ENCODE data around the gene SPATA32. TPM values are rescaled to one million over a fixed set of nuclear protein-coding genes. Genes with fewer than 3 reads are reported as not detected.

Gene SPATA32
- polyA plus RNA-seq, 3 donors from 2014 or later: 0.16 TPM; not detected in 2

DNA sequence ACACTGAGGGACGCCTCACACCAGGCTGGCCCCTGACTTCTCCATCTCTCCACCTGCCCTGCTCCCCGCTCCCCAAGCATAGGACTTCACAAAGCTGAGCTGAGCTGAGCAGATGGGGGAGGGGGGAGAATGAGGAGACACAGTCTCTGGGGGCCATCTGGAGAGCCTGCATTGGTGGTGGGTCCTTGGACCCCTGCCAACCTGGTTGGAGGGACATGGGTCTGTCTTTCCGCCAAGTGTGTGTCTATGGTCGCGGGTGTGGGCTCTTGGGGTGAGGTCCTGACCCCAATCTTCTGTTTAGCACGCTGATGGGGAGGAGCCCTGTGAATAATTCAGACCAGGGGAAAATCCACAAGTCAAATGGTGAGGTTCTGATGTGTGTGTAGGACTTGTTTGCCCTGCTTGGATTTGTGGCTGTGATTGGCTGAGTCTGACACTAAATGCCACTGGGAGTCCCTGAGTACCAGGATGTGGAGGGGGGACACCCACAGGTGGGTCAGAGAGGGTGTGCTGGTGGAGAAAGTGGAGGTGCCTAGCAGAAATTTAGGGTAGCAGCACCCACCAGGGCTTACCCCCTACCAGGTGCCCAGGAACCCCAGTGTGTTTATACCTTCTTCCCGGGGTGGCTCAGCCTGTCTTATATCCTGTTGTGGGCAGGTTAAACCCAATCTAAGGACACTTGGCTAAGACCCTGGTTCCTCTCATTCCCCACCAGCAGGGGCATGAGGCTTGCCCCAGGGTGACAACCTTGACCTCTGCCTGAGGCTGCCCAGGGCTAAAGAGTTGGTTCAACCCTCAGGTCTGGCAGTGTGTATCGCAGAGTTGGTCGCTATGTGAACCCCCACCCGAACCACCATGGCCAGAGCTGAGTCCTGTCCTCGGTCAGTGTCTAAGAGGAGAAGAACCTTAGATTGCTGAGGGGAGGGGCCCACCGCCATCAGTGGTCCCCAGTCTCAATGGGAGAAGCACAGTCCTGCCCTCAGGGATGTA lies 38.1 kb downstream of the SPATA32 start:
- Mint-ChIP-seq H3K27me3 (ENCODE audit: low read depth in 3 of 3) (peaks cover 29 to 59% (median 32%) of the 10 kb centered on the region in 3 donors), H3K9me3 (no peaks in the 10 kb centered on the region), H3K4me3 (peak overlapping the region; percentile 95 to 100 (median 99)), H3K4me1 (peaks cover 80 to 86% of the 10 kb centered on the region in 2 donors), H3K36me3 (peaks cover 2 to 5% (median 3%) of the 10 kb centered on the region in 3 donors), H3K27ac (peak overlapping the region; percentile 98 to 100 (median 99))
- DNase-seq: peak; percentile 69 to 74 (median 73)

DNA sequence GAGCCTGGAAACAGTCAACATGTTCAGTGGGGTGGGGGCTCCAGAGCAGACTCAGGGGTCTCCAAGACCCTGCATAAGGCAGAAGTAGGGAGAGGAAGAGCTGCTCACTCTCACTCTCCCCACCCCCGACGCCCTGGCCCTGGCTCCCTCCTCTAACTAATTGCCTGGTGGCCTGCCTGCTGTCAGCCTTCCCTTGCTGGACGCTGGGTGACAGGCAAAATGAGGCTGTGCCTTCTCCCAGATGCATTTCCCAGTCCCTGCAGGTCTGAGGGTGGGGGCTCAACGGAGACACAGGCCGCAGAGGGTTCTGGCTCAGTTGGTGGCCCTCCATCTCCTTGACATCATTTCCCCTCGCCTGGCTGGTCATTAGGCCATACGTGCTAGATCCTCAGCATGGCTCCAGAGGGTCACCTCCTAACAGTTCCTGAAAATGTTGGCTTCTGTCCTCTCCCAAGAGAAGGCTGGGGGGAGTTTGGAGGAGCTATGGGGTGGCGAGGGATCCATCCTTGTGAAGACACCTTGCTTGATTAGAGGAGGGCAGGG lies 38.8 kb downstream of the SPATA32 start:
- no peak for DNase-seq
- H3K4me3 Mint-ChIP-seq: peak overlapping the region; percentile 95 to 100 (median 99)
- H3K9me3 Mint-ChIP-seq: no peaks in the 10 kb centered on the region
- peak overlapping the region; percentile 98 to 100 (median 99) for H3K27ac Mint-ChIP-seq
- peaks cover 76 to 80% of the 10 kb centered on the region in 2 donors for H3K4me1 Mint-ChIP-seq
- peaks cover 4 to 6% (median 5%) of the 10 kb centered on the region in 3 donors for H3K36me3 Mint-ChIP-seq
- H3K27me3 Mint-ChIP-seq (ENCODE audit: low read depth in 3 of 3): peaks cover 29 to 56% (median 32%) of the 10 kb centered on the region in 3 donors

DNA sequence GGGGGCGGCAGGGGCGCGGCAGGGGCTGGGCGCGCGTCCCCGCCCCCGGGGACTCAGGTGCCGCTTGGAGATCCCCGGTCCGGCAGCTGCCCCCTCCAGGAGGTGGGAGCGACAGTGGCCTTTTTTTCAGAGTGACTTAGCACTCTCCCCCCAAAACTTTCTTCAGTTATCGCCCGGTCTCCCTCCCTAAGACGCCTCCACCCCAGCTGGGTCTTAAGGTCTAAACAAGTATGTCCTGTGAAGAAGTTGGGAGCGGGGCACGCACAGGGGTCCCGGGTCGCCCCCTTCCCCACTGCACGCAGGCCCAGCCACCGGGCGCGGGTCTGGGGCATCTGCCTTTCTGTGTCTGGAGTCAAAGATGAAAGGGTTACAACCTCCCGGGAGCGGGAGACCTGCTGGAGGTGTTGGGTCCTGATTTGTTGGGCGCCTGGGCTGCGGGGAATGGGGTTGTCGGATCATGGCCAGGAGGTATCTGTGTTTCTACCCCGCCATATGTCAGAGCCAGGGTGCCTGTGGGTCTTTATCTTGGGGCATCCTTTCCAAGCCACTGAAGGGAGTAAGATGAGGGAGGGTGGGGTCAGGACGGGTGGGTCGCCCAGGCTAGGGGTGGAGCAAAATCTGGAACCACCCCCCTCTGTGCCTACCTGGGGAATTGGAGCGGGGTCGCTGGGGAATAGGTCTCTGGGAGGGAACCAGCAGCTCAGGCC lies 39.5 kb downstream of the SPATA32 start:
- peak in 2 of 3 donors; percentile 45 to 52 for DNase-seq
- Mint-ChIP-seq H3K36me3 (peaks cover 4 to 6% (median 5%) of the 10 kb centered on the region in 3 donors), H3K4me3 (peak overlapping the region; percentile 95 to 100 (median 99)), H3K27me3 (ENCODE audit: low read depth in 3 of 3) (peaks cover 29 to 54% (median 30%) of the 10 kb centered on the region in 3 donors), H3K27ac (peak overlapping the region; percentile 98 to 100 (median 99)), H3K4me1 (peaks cover 69 to 73% of the 10 kb centered on the region in 2 donors), H3K9me3 (no peaks in the 10 kb centered on the region)

DNA sequence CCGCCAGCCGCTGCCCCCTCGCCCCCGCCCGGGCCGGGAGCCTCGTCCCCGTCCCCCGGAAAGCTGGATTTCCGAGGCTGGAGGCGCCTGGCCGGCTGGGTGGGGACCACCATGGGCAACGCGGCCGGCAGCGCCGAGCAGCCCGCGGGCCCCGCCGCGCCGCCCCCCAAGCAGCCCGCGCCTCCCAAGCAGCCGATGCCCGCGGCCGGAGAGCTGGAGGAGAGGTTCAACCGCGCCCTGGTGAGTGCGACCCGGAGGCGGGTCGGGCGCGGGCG lies 39.9 kb downstream of the SPATA32 start:
- Mint-ChIP-seq H3K4me3 (peak overlapping the region in 3 of 5 donors; percentile 98 to 100 (median 99)), H3K36me3 (peaks cover 4 to 6% (median 5%) of the 10 kb centered on the region in 3 donors), H3K9me3 (no peaks in the 10 kb centered on the region), H3K4me1 (peaks cover 65 to 69% of the 10 kb centered on the region in 2 donors), H3K27ac (peak overlapping the region in 2 of 6 donors; percentile 99 to 100), H3K27me3 (ENCODE audit: low read depth in 3 of 3) (peaks cover 29 to 49% (median 30%) of the 10 kb centered on the region in 3 donors)
- no peak for DNase-seq

DNA sequence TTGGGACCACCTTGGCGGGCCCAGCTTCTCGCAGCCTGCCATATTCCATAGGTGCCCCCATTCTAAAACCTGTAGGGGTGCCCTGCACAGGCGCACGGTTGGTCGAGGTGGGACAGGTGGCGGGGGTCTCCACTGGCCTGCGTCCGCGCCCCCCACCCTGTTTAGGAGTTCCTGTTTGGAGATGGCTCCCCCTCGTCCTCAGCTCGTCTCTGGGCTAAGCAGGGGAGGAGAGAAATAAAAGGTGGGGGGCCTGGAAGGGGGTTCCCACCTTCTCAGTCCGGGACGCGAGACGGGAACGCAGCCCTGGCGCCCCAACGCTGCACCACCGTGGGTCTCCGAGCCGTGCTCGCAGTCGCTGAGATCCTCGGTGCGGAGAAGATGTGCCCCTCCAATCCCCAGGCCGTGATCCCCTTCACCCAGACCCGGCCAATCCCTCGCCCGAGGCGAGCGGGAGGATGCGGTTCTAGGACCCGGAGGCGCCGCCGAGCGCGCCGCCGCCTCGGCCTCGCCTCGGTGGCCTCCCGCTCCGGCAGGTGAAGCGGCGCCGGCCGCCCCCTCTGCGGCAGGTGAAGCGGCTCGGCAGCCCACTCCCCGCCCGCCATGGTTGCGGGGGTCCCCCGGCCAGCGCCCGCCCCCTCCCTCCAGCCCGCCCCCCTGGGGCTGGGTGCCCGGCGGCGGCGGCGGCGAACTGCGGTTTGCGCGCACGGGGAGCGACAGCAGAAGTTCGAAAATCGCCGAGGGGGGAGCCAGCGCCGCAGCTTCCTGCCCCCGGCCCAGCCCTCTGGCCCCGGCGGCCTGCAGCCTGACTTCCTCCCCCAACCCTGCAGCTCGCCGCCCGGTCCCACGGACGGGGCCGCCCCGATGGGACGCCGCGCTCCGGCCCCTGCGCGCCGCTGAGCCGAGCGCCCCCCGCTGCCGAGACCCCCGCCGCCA lies 40.5 kb downstream of the SPATA32 start, which contains the start of gene FMNL1:
TSS of gene FMNL1 (plus strand) at position 805 of the 933 bp plus-strand sequence. CDS start 240 bp downstream, outside the sequence.
- peaks cover 4 to 12% (median 5%) of the 10 kb centered on the region in 3 donors for H3K36me3 Mint-ChIP-seq
- peaks cover 63 to 65% of the 10 kb centered on the region in 2 donors for H3K4me1 Mint-ChIP-seq

DNA sequence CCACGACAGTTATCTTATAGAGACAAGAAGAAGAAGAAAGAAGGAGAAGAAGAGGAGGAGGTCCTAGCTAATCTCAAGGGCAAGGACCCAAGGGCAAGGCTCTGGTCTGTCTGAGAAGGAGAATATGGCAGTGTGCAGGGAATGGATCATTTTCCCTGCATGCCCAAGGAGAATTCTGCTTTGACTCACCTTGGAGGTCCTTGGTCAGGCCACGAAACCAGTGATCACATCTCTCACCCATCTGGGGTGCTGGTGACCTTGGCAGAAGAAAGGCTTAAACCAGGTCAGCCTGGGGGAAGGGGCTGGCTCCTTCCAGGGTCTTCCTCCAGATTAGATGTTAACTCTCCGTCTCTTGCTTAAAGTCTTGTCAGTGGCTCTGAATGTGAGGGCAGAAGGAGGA lies 41.8 kb downstream of the SPATA32 start:
- DNase-seq: no peak
- Mint-ChIP-seq H3K4me1 (peaks cover 50 to 53% of the 10 kb centered on the region in 2 donors), H3K4me3 (peak overlapping the region; percentile 74 to 87 (median 83)), H3K9me3 (no peaks in the 10 kb centered on the region), H3K36me3 (peaks cover 4 to 13% (median 8%) of the 10 kb centered on the region in 3 donors), H3K27me3 (ENCODE audit: low read depth in 3 of 3) (peaks cover 13 to 31% (median 20%) of the 10 kb centered on the region in 3 donors), H3K27ac (peak overlapping the region; percentile 75 to 91 (median 84))

More for the DNA sequence above, 40.5 kb downstream of the SPATA32 start, which contains the start of gene FMNL1:
- Mint-ChIP-seq H3K4me3 (peak within 1 kb of the TSS; percentile 95 to 100 (median 99)), H3K27me3 (ENCODE audit: low read depth in 3 of 3) (peaks cover 24 to 44% (median 26%) of the 10 kb centered on the region in 3 donors), H3K9me3 (no peaks in the 10 kb centered on the region), H3K27ac (peak within 1 kb of the TSS; percentile 98 to 100 (median 99))
- DNase-seq: peak; percentile 82

DNA sequence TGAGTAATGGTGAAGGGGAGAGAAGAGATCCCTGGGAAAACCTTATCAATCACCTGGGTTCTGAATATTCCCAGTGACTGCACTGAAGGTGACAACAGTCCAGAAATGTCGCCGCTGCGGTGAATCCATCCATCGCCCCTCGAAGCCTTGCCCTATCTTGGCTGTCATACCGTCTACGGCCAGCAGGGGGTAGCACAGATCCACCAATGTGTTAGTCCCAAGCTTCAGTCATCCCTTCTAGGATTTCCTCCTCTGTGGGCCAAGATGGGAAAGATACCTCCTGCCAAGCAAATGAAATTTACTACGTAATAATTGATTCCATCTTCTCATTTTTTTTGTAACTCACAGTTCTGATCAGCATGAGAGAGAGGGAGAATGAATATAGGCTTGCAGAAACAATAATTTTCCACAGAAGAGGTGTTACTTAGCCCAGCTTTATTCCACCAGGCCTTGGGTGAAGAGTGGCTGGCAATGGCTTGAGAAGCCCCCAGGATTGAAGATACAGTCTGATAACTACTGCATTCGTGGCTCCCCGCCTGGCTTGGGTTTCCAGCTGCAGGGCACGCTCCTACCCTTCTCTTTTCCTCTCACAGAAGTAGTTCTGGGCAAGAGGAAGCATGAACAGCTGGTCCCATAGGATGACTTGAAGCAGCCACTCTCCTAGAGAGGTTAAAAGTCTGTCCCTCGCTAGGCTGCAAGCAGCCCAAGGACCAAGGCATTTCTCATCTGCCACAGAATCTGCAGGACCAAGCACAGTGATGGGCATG lies 42.8 kb downstream of the SPATA32 start:
- peaks cover 40 to 43% of the 10 kb centered on the region in 2 donors for H3K4me1 Mint-ChIP-seq

More for the DNA sequence above, 42.8 kb downstream of the SPATA32 start:
- DNase-seq: peak; percentile 78 to 82 (median 82)
- peaks cover 13 to 26% (median 16%) of the 10 kb centered on the region in 3 donors for H3K27me3 Mint-ChIP-seq (ENCODE audit: low read depth in 3 of 3)
- no peaks in the 10 kb centered on the region for H3K9me3 Mint-ChIP-seq
- H3K27ac Mint-ChIP-seq: peak overlapping the region; percentile 21 to 91 (median 84)
- H3K36me3 Mint-ChIP-seq: peaks cover 4 to 13% (median 10%) of the 10 kb centered on the region in 3 donors
- H3K4me3 Mint-ChIP-seq: peak overlapping the region; percentile 52 to 87 (median 79)

Other genes starting within 250 kb of the SPATA32 start
- 10 to 100 TPM in 1 of 3 donors, 1 to 10 TPM in 2; 8.3 to 22.9 (median 9.3) TPM for gene DCAKD, start 210.5 kb downstream of the SPATA32 start, polyA plus RNA-seq
- gene NMT1, start 200.8 kb downstream of the SPATA32 start, polyA plus RNA-seq: 10 to 100 TPM; 53.8 to 74.1 (median 69.9) TPM
- under 1 TPM in 1 of 3 donors, not detected in 2; 0.75 TPM for gene PLCD3, start 129.6 kb downstream of the SPATA32 start, polyA plus RNA-seq
- gene ACBD4, start 126.4 kb downstream of the SPATA32 start, polyA plus RNA-seq: 10 to 100 TPM in 2 of 3 donors, 1 to 10 TPM in 1; 7.9 to 11.2 (median 10.4) TPM
- gene HEXIM1, start 113.6 kb downstream of the SPATA32 start, polyA plus RNA-seq: 1 to 10 TPM; 1.1 to 7.2 (median 3.0) TPM
- 1 to 10 TPM; 1.9 to 7.4 (median 5.6) TPM for gene HEXIM2, start 100.2 kb downstream of the SPATA32 start, polyA plus RNA-seq
- 10 to 100 TPM; 17.6 to 66.7 (median 25.3) TPM for gene FMNL1, start 40.2 kb downstream of the SPATA32 start, polyA plus RNA-seq
- gene MAP3K14, start 54.9 kb upstream of the SPATA32 start, polyA plus RNA-seq: 1 to 10 TPM; 1.0 to 3.4 (median 3.0) TPM
- 10 to 100 TPM; 23.5 to 64.9 (median 27.8) TPM for gene ARHGAP27, start 170.8 kb upstream of the SPATA32 start, polyA plus RNA-seq
- 10 to 100 TPM in 2 of 3 donors, 1 to 10 TPM in 1; 7.9 to 34.3 (median 13.6) TPM for gene PLEKHM1, start 228.6 kb upstream of the SPATA32 start, polyA plus RNA-seq